ENCODE measurements around the gene BCAM. TPM values are rescaled to one million over a fixed set of nuclear protein-coding genes. Genes with fewer than 3 reads are reported as not detected.

Gene BCAM
- total and polyA plus RNA-seq, 10 donors, result 4.9 to 64.8 (median 55.3) TPM

- Histone ChIP-seq H3K4me3 (no peak overlapping the region), H3K4me1 (peaks cover 0 to 15% (median 9%) of the 10 kb centered on the region in 6 donors), H3K27me3 (replicated peaks in 1 of 7) (peaks cover 0 to 12% (median 0%) of the 10 kb centered on the region in 7 donors), H3K27ac (no peak overlapping the region), H3K9me3 (no peaks in the 10 kb centered on the region), H3K36me3 (peaks cover 0 to 41% (median 3%) of the 10 kb centered on the region in 6 donors)
- 80 to 87% (median 85%) methylated on average over 12 to 17 of the region's 17 CpGs for WGBS, 5 donors
- intact Hi-C loops (cut with DNase I; ENCODE audit: low total_unique reads), result no loop called here
- DNase-seq, result no peak
- TF ChIP-seq POLR2AphosphoS5 (IDR thresholded peaks at IDR 0.05), result peak in 2 of 3 donors; percentile 26 to 39
- TF ChIP-seq, protein P1, sequence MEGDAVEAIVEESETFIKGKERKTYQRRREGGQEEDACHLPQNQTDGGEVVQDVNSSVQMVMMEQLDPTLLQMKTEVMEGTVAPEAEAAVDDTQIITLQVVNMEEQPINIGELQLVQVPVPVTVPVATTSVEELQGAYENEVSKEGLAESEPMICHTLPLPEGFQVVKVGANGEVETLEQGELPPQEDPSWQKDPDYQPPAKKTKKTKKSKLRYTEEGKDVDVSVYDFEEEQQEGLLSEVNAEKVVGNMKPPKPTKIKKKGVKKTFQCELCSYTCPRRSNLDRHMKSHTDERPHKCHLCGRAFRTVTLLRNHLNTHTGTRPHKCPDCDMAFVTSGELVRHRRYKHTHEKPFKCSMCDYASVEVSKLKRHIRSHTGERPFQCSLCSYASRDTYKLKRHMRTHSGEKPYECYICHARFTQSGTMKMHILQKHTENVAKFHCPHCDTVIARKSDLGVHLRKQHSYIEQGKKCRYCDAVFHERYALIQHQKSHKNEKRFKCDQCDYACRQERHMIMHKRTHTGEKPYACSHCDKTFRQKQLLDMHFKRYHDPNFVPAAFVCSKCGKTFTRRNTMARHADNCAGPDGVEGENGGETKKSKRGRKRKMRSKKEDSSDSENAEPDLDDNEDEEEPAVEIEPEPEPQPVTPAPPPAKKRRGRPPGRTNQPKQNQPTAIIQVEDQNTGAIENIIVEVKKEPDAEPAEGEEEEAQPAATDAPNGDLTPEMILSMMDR (IDR thresholded peaks at IDR 0.05 in 8 of 11, conservative IDR thresholded peaks at IDR 0.05 in 3 of 11), result no peak
- no peak for TF ChIP-seq POLR2A (IDR thresholded peaks at IDR 0.05)
These were observed 5.6 kb downstream of the BCAM start for GRCh38 chr19:44814517-44814916.

DNA sequence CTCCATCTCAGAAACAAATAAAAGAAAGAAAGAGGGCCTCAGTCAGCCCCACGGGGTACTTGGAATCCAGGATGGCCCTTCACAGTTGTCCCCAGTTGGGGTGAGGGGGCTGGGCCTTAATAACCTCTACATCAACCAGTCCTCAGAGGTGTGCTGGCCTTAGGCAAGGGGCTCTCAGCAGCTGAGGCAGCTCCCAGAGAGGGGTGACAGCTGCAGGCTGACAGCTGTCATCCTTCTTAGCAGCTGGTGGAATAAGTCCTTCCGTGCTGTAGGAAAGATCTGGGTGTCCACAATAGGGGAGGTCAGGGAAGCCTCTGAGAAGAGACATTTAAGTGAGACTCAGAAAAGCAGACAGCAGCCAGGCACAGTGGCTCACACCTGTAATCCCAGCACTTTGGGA lies 7.4 kb downstream of the BCAM start:
- no peak overlapping the region for H3K27ac ChIP-seq
- peaks cover 0 to 13% (median 4%) of the 10 kb centered on the region in 6 donors for H3K4me1 ChIP-seq
- no peaks in the 10 kb centered on the region for H3K9me3 ChIP-seq
- H3K27me3 ChIP-seq (replicated peaks in 1 of 7), result peaks cover 0 to 7% (median 0%) of the 10 kb centered on the region in 7 donors
- H3K36me3 ChIP-seq, result peaks cover 0 to 41% (median 3%) of the 10 kb centered on the region in 6 donors
- 69 to 90% (median 80%) methylated on average over 2 of the region's 2 CpGs for WGBS, 5 donors
- no peak for TF ChIP-seq POLR2A (IDR thresholded peaks at IDR 0.05)
- TF ChIP-seq, protein P1 (IDR thresholded peaks at IDR 0.05 in 8 of 11, conservative IDR thresholded peaks at IDR 0.05 in 3 of 11), result no peak
- no peak for TF ChIP-seq POLR2AphosphoS5 (IDR thresholded peaks at IDR 0.05)
- intact Hi-C loops (cut with DNase I; ENCODE audit: low total_unique reads), result no loop called here
- no peak for DNase-seq
- H3K4me3 ChIP-seq, result no peak overlapping the region

DNA sequence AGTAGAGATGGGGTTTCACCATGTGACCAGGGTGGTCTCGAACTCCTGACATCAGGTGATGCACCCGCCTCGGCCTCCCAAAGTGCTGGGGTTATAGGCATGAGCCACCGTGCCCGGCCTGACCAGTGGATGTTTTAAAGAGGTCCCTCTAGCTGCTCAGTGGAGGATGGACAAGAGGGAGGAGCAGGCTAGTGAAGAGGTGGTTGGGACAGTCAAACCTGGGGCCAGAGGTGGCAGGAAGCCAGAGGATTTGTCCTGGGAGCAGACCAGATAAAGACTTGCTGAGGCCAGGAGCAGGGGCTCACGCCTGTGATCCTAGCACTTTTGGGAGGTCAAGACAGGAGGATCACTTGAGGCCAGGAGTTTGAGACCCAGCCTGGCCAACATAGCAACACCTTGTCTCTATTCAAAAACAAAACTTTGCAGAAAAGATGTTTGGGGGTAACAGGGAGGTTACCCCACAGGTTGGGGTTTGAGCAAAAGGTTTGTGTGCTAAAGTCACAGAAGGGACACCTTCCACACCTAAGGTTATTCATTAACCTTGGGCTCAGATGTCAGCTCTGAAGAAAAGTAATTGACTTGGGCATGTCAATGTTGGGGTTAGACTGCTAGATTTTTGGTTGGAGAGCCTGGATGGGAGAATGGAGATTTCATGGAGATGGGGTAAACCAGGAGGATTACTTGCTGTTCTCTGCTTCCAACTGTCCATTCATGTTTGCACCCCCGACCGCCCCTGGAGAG lies 9.0 kb downstream of the BCAM start:
- no peaks in the 10 kb centered on the region for H3K9me3 ChIP-seq
- intact Hi-C loops (cut with DNase I; ENCODE audit: low total_unique reads), result no loop called here
- no peak overlapping the region for H3K4me3 ChIP-seq
- H3K27ac ChIP-seq, result no peak overlapping the region
- TF ChIP-seq, protein P1 (IDR thresholded peaks at IDR 0.05 in 8 of 11, conservative IDR thresholded peaks at IDR 0.05 in 3 of 11), result no peak
- TF ChIP-seq POLR2A (IDR thresholded peaks at IDR 0.05) (no peak), POLR2AphosphoS5 (IDR thresholded peaks at IDR 0.05) (no peak)
- WGBS, 5 donors, result 84 to 95% (median 91%) methylated on average over 8 of the region's 8 CpGs
- H3K4me1 ChIP-seq, result peaks cover 0 to 25% (median 6%) of the 10 kb centered on the region in 6 donors
- DNase-seq, result no peak
- peaks cover 0 to 7% (median 0%) of the 10 kb centered on the region in 7 donors for H3K27me3 ChIP-seq (replicated peaks in 1 of 7)
- peaks cover 0 to 35% (median 3%) of the 10 kb centered on the region in 6 donors for H3K36me3 ChIP-seq

DNA sequence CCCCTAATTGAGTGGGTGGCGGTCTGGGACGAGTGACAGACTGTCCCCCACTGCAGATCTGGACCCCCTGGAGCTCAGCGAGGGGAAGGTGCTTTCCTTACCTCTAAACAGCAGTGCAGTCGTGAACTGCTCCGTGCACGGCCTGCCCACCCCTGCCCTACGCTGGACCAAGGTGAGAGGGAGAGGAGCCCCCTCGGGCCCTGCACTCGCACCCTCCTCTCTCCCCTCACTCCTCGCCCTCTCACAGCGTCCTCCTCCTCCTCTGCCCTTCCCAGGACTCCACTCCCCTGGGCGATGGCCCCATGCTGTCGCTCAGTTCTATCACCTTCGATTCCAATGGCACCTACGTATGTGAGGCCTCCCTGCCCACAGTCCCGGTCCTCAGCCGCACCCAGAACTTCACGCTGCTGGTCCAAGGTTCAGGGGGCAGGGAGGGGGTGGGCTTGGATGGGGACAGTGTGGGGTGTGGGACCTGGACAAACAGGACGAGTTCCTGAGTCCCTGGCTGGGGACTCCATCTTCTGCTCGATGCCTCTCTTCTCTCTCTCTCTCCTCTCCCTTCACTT lies 9.6 kb downstream of the BCAM start:
- intact Hi-C loops (cut with DNase I; ENCODE audit: low total_unique reads), result no loop called here
- H3K27me3 ChIP-seq (replicated peaks in 1 of 7), result peaks cover 0 to 7% (median 0%) of the 10 kb centered on the region in 7 donors
- WGBS, 5 donors, result 84 to 89% (median 87%) methylated on average over 20 of the region's 20 CpGs
- TF ChIP-seq, protein P1 (IDR thresholded peaks at IDR 0.05 in 8 of 11, conservative IDR thresholded peaks at IDR 0.05 in 3 of 11), result no peak
- TF ChIP-seq POLR2A (IDR thresholded peaks at IDR 0.05) (no peak), POLR2AphosphoS5 (IDR thresholded peaks at IDR 0.05) (no peak)
- H3K27ac ChIP-seq, result no peak overlapping the region
- no peak for DNase-seq
- H3K9me3 ChIP-seq, result no peaks in the 10 kb centered on the region
- H3K4me3 ChIP-seq, result no peak overlapping the region
- H3K36me3 ChIP-seq, result peaks cover 0 to 29% (median under 1%) of the 10 kb centered on the region in 6 donors
- peaks cover 0 to 28% (median 8%) of the 10 kb centered on the region in 6 donors for H3K4me1 ChIP-seq
